ENCODE data around the gene DNAL4. TPM values are rescaled to one million over a fixed set of nuclear protein-coding genes. Genes with fewer than 3 reads are reported as not detected.

DNAL4 gene
- polyA plus RNA-seq, 4 donors: 9.2 to 17.4 (median 12.8) TPM

GRCh38 chr22:38776086-38776485 is 17.9 kb downstream of the DNAL4 start:
- DNase-seq (no peak), FAIRE-seq (no peak)
- Histone ChIP-seq H3K36me3 (ENCODE audit: control insufficient read depth in 3 of 3, insufficient read depth in 2 of 3, low read depth in 1 of 3, low read length in 3 of 3) (peaks cover 0 to 35% (median 0%) of the 10 kb centered on the region in 3 donors), H3K4me3 (ENCODE audit: low read depth in 1 of 3, low read length in 3 of 3) (no peak overlapping the region), H3K4me1 (ENCODE audit: control insufficient read depth in 3 of 3, insufficient read depth in 2 of 3, low read depth in 1 of 3, low read length in 2 of 3) (no peaks in the 10 kb centered on the region), H3K27me3 (ENCODE audit: control insufficient read depth in 3 of 3, insufficient read depth in 3 of 3, low read length in 3 of 3) (no peaks in the 10 kb centered on the region), H3K9me3 (ENCODE audit: control insufficient read depth in 2 of 2, insufficient read depth in 1 of 2, low read depth in 1 of 2, low read length in 1 of 2) (no peaks in the 10 kb centered on the region), H3K27ac (ENCODE audit: low read depth in 1 of 3, low read length in 2 of 3) (no peak overlapping the region)
- 62 to 73% (median 71%) methylated on average over 6 of the region's 6 CpGs for WGBS, 3 donors

- FAIRE-seq (no peak), DNase-seq (no peak)
- WGBS, 3 donors: 72 to 81% (median 76%) methylated on average over 13 of the region's 13 CpGs
- Histone ChIP-seq H3K36me3 (ENCODE audit: control insufficient read depth in 3 of 3, insufficient read depth in 2 of 3, low read depth in 1 of 3, low read length in 3 of 3) (peaks cover 0 to 31% (median 0%) of the 10 kb centered on the region in 3 donors), H3K27me3 (ENCODE audit: control insufficient read depth in 3 of 3, insufficient read depth in 3 of 3, low read length in 3 of 3) (no peaks in the 10 kb centered on the region), H3K4me3 (ENCODE audit: low read depth in 1 of 3, low read length in 3 of 3) (no peak overlapping the region), H3K9me3 (ENCODE audit: control insufficient read depth in 2 of 2, insufficient read depth in 1 of 2, low read depth in 1 of 2, low read length in 1 of 2) (no peaks in the 10 kb centered on the region), H3K4me1 (ENCODE audit: control insufficient read depth in 3 of 3, insufficient read depth in 2 of 3, low read depth in 1 of 3, low read length in 2 of 3) (no peaks in the 10 kb centered on the region), H3K27ac (ENCODE audit: low read depth in 1 of 3, low read length in 2 of 3) (no peak overlapping the region)
Observed at GRCh38 chr22:38775656-38776055, 18.3 kb downstream of the DNAL4 start.

- DNase-seq (no peak), FAIRE-seq (no peak)
- Histone ChIP-seq H3K36me3 (ENCODE audit: control insufficient read depth in 3 of 3, insufficient read depth in 2 of 3, low read depth in 1 of 3, low read length in 3 of 3) (peaks cover 0 to 20% (median 0%) of the 10 kb centered on the region in 3 donors), H3K4me3 (ENCODE audit: low read depth in 1 of 3, low read length in 3 of 3) (no peak overlapping the region), H3K27ac (ENCODE audit: low read depth in 1 of 3, low read length in 2 of 3) (no peak overlapping the region), H3K4me1 (ENCODE audit: control insufficient read depth in 3 of 3, insufficient read depth in 2 of 3, low read depth in 1 of 3, low read length in 2 of 3) (no peaks in the 10 kb centered on the region), H3K9me3 (ENCODE audit: control insufficient read depth in 2 of 2, insufficient read depth in 1 of 2, low read depth in 1 of 2, low read length in 1 of 2) (no peaks in the 10 kb centered on the region), H3K27me3 (ENCODE audit: control insufficient read depth in 3 of 3, insufficient read depth in 3 of 3, low read length in 3 of 3) (no peaks in the 10 kb centered on the region)
- WGBS, 3 donors: 78 to 81% (median 79%) methylated on average over 11 of the region's 11 CpGs
Observed at GRCh38 chr22:38774496-38775166, 19.3 kb downstream of the DNAL4 start.

GRCh38 chr22:38773363-38773946 is 20.5 kb downstream of the DNAL4 start:
- Histone ChIP-seq H3K9me3 (ENCODE audit: control insufficient read depth in 2 of 2, insufficient read depth in 1 of 2, low read depth in 1 of 2, low read length in 1 of 2) (no peaks in the 10 kb centered on the region), H3K4me3 (ENCODE audit: low read depth in 1 of 3, low read length in 3 of 3) (no peak overlapping the region), H3K27ac (ENCODE audit: low read depth in 1 of 3, low read length in 2 of 3) (no peak overlapping the region), H3K36me3 (ENCODE audit: control insufficient read depth in 3 of 3, insufficient read depth in 2 of 3, low read depth in 1 of 3, low read length in 3 of 3) (peaks cover 0 to 9% (median 0%) of the 10 kb centered on the region in 3 donors), H3K27me3 (ENCODE audit: control insufficient read depth in 3 of 3, insufficient read depth in 3 of 3, low read length in 3 of 3) (no peaks in the 10 kb centered on the region), H3K4me1 (ENCODE audit: control insufficient read depth in 3 of 3, insufficient read depth in 2 of 3, low read depth in 1 of 3, low read length in 2 of 3) (no peaks in the 10 kb centered on the region)
- DNase-seq (no peak), FAIRE-seq (no peak)
- 93 to 96% (median 94%) methylated on average over 4 of the region's 4 CpGs for WGBS, 3 donors

- FAIRE-seq: no peak
- WGBS, 3 donors: 70 to 82% (median 74%) methylated on average over 8 of the region's 8 CpGs
- DNase-seq: no peak
Observed at GRCh38 chr22:38772623-38772873, 21.4 kb downstream of the DNAL4 start.

GRCh38 chr22:38770257-38770949 is 23.5 kb downstream of the DNAL4 start:
- 89 to 92% (median 89%) methylated on average over 16 of the region's 16 CpGs for WGBS, 3 donors
- no peaks in the 10 kb centered on the region for H3K4me1 ChIP-seq (ENCODE audit: control insufficient read depth in 3 of 3, insufficient read depth in 2 of 3, low read depth in 1 of 3, low read length in 2 of 3)
- no peak overlapping the region for H3K4me3 ChIP-seq (ENCODE audit: low read depth in 1 of 3, low read length in 3 of 3)
- H3K27ac ChIP-seq (ENCODE audit: low read depth in 1 of 3, low read length in 2 of 3): no peak overlapping the region
- H3K27me3 ChIP-seq (ENCODE audit: control insufficient read depth in 3 of 3, insufficient read depth in 3 of 3, low read length in 3 of 3): no peaks in the 10 kb centered on the region
- no peak for DNase-seq
- no peak for FAIRE-seq
- H3K36me3 ChIP-seq (ENCODE audit: control insufficient read depth in 3 of 3, insufficient read depth in 2 of 3, low read depth in 1 of 3, low read length in 3 of 3): no peaks in the 10 kb centered on the region
- H3K9me3 ChIP-seq (ENCODE audit: control insufficient read depth in 2 of 2, insufficient read depth in 1 of 2, low read depth in 1 of 2, low read length in 1 of 2): no peaks in the 10 kb centered on the region

More at GRCh38 chr22:38772623-38772873, 21.4 kb downstream of the DNAL4 start:
- Histone ChIP-seq H3K4me3 (ENCODE audit: low read depth in 1 of 3, low read length in 3 of 3) (no peak overlapping the region), H3K4me1 (ENCODE audit: control insufficient read depth in 3 of 3, insufficient read depth in 2 of 3, low read depth in 1 of 3, low read length in 2 of 3) (no peaks in the 10 kb centered on the region), H3K36me3 (ENCODE audit: control insufficient read depth in 3 of 3, insufficient read depth in 2 of 3, low read depth in 1 of 3, low read length in 3 of 3) (peaks cover 0 to 4% (median 0%) of the 10 kb centered on the region in 3 donors), H3K9me3 (ENCODE audit: control insufficient read depth in 2 of 2, insufficient read depth in 1 of 2, low read depth in 1 of 2, low read length in 1 of 2) (no peaks in the 10 kb centered on the region), H3K27me3 (ENCODE audit: control insufficient read depth in 3 of 3, insufficient read depth in 3 of 3, low read length in 3 of 3) (no peaks in the 10 kb centered on the region), H3K27ac (ENCODE audit: low read depth in 1 of 3, low read length in 2 of 3) (no peak overlapping the region)

- Histone ChIP-seq H3K4me3 (ENCODE audit: low read depth in 1 of 3, low read length in 3 of 3) (no peak overlapping the region), H3K36me3 (ENCODE audit: control insufficient read depth in 3 of 3, insufficient read depth in 2 of 3, low read depth in 1 of 3, low read length in 3 of 3) (no peaks in the 10 kb centered on the region), H3K4me1 (ENCODE audit: control insufficient read depth in 3 of 3, insufficient read depth in 2 of 3, low read depth in 1 of 3, low read length in 2 of 3) (no peaks in the 10 kb centered on the region), H3K27me3 (ENCODE audit: control insufficient read depth in 3 of 3, insufficient read depth in 3 of 3, low read length in 3 of 3) (no peaks in the 10 kb centered on the region), H3K9me3 (ENCODE audit: control insufficient read depth in 2 of 2, insufficient read depth in 1 of 2, low read depth in 1 of 2, low read length in 1 of 2) (no peaks in the 10 kb centered on the region), H3K27ac (ENCODE audit: low read depth in 1 of 3, low read length in 2 of 3) (no peak overlapping the region)
- WGBS, 3 donors: 90 to 95% (median 95%) methylated on average over 11 of the region's 11 CpGs
- no peak for DNase-seq
- FAIRE-seq: no peak
Observed at GRCh38 chr22:38768036-38768435, 25.9 kb downstream of the DNAL4 start.

- H3K4me3 ChIP-seq (ENCODE audit: low read depth in 1 of 3, low read length in 3 of 3): no peak overlapping the region
- FAIRE-seq: no peak
- no peak overlapping the region for H3K27ac ChIP-seq (ENCODE audit: low read depth in 1 of 3, low read length in 2 of 3)
- H3K4me1 ChIP-seq (ENCODE audit: control insufficient read depth in 3 of 3, insufficient read depth in 2 of 3, low read depth in 1 of 3, low read length in 2 of 3): no peaks in the 10 kb centered on the region
- H3K9me3 ChIP-seq (ENCODE audit: control insufficient read depth in 2 of 2, insufficient read depth in 1 of 2, low read depth in 1 of 2, low read length in 1 of 2): no peaks in the 10 kb centered on the region
- no peaks in the 10 kb centered on the region for H3K36me3 ChIP-seq (ENCODE audit: control insufficient read depth in 3 of 3, insufficient read depth in 2 of 3, low read depth in 1 of 3, low read length in 3 of 3)
- DNase-seq: no peak
- H3K27me3 ChIP-seq (ENCODE audit: control insufficient read depth in 3 of 3, insufficient read depth in 3 of 3, low read length in 3 of 3): no peaks in the 10 kb centered on the region
- 47 to 76% (median 68%) methylated on average over 9 of the region's 9 CpGs for WGBS, 3 donors
Observed at GRCh38 chr22:38767313-38767712, 26.6 kb downstream of the DNAL4 start.

Data from small intestine (tissue), 7 donors.